GM12878 (cell line): ENCODE results near the gene ZC3H6. TPM values are rescaled to one million over a fixed set of nuclear protein-coding genes. Genes with fewer than 3 reads are reported as not detected.

Experiments used
- ATAC-seq: fragments of 200-7000 bp; cut with Tn5 transposase; 3 replicates; pipeline ENCODE4 v1.9.1; 2020; ENCODE audit warnings: mild to moderate bottlenecking, moderate library complexity
- BruUV-seq: library from RNA; stranded (reverse); fragments of 400-500 nt; replicated peaks from 2 replicates; lab custom pipeline; 2021; lab: Mats Ljungman, UMichigan
- CTCF ChIA-PET: fragments of 300-600 bp; sonication (Branson Sonifier 250); formaldehyde crosslinking; extraction: SDS; loops from one replicate; lab custom pipeline; 2021; ENCODE audit warnings: inconsistent platforms; lab: Yijun Ruan, JAX
- POLR2A ChIA-PET: fragments of 350-600 bp; formaldehyde crosslinking; extraction: SDS; loops from one replicate; lab custom pipeline; 2021; ENCODE audit warnings: inconsistent platforms; lab: Charles Lee
- RAD21 ChIA-PET: fragments of 300-600 bp; sonication (Branson Sonifier 250); formaldehyde crosslinking; loops from one replicate; lab custom pipeline; 2023; ENCODE audit warnings: antibody characterized with exemption; ENCODE audit not compliant: unreplicated experiment; lab: Charles Lee
- SMC1A ChIA-PET: fragments of 300-600 bp; sonication (Branson Sonifier 250); formaldehyde crosslinking; loops from one replicate; lab custom pipeline; 2023; ENCODE audit not compliant: unreplicated experiment, uncharacterized antibody; lab: Charles Lee
- DNase-seq: peaks from one replicate; pipeline ENCODE4 v3.0.0-alpha.2; 2011; ENCODE audit warnings: low read depth, low spot score
- FAIRE-seq: peaks from 3 replicates; lab custom pipeline; 2011; peaks lifted over from hg19 to GRCh38; lab: Jason Lieb, UNC
- H2AFZ ChIP-seq: 2 replicates; pipeline ENCODE4 v1.6.0; 2011; ENCODE audit warnings: low read depth, low read length, control low read depth; ENCODE audit not compliant: control insufficient read depth
- H3K27ac ChIP-seq: 2 replicates; pipeline ENCODE4 v1.5.1; 2011; ENCODE audit warnings: control low read depth; ENCODE audit not compliant: control insufficient read depth, insufficient read depth
- H3K27me3 ChIP-seq, 2 experiments: replicated peaks in 1 of 2; 2 replicates each; pipeline versions ENCODE4 v1.6.0 to v1.6.1; 2011; ENCODE audit warnings: low read length in 1 of 2; ENCODE audit not compliant: control insufficient read depth in 2 of 2, insufficient read depth in 2 of 2
- H3K36me3 ChIP-seq, 2 experiments: 2 replicates each; pipeline ENCODE4 v1.5.1; 2011; ENCODE audit warnings: low read length in 1 of 2; ENCODE audit not compliant: control insufficient read depth in 2 of 2, insufficient read depth in 2 of 2
- H3K4me1 ChIP-seq: 2 replicates; pipeline ENCODE4 v1.6.1; 2011; ENCODE audit warnings: mild to moderate bottlenecking, low read length, moderate library complexity, mixed read lengths; ENCODE audit not compliant: control insufficient read depth, insufficient read depth
- H3K4me2 ChIP-seq: 2 replicates; pipeline ENCODE4 v1.6.0; 2011; ENCODE audit warnings: control low read depth; ENCODE audit not compliant: control insufficient read depth, insufficient read depth
- H3K4me3 ChIP-seq: fragments of 200-600 bp; sonication (generic); 2 replicates; pipeline ENCODE4 v1.5.1; 2016
- H3K79me2 ChIP-seq: 2 replicates; pipeline ENCODE4 v1.6.0; 2011; ENCODE audit warnings: low read length; ENCODE audit not compliant: control insufficient read depth, insufficient read depth
- H3K9ac ChIP-seq: 2 replicates; pipeline ENCODE4 v1.8.0; 2011; ENCODE audit warnings: low read length, control low read depth, mixed read lengths; ENCODE audit not compliant: control insufficient read depth, insufficient read depth
- H3K9me3 ChIP-seq: replicated peaks from 3 replicates; pipeline ENCODE4 v1.5.1; 2011; ENCODE audit warnings: mild to moderate bottlenecking, low read length; ENCODE audit not compliant: control insufficient read depth, insufficient read depth
- H4K20me1 ChIP-seq: 2 replicates; pipeline ENCODE4 v1.6.0; 2011; ENCODE audit not compliant: control insufficient read depth, insufficient read depth
- BCL11A ChIP-seq: IDR thresholded peaks from 2 replicates; pipeline ENCODE4 v1.6.1; 2011; ENCODE audit warnings: low read depth, low read length
- EED ChIP-seq: sonication (generic); IDR thresholded peaks from 2 replicates; pipeline ENCODE4 v1.6.1; 2016; ENCODE audit warnings: antibody characterized with exemption, low read depth
- GATAD2B ChIP-seq: fragments of 450-650 bp; conservative IDR thresholded peaks from 2 replicates; pipeline ENCODE4 v1.6.1; 2017; ENCODE audit warnings: low read depth, mild to moderate bottlenecking, moderate library complexity
- IKZF2 ChIP-seq, 2 experiments: fragments of 450-650 bp; IDR thresholded peaks; 2 replicates each; pipeline ENCODE4 v1.6.1; 2017; ENCODE audit warnings: mild to moderate bottlenecking in 2 of 2, moderate library complexity in 2 of 2
- MTA3 ChIP-seq: IDR thresholded peaks from 2 replicates; pipeline ENCODE4 v1.6.1; 2012; ENCODE audit warnings: low read length, inconsistent platforms, borderline replicate concordance
- PML ChIP-seq: IDR thresholded peaks from 2 replicates; pipeline ENCODE4 v1.6.1; 2012; ENCODE audit warnings: low read length, inconsistent platforms
- ZNF24 ChIP-seq: fragments of 450-650 bp; IDR thresholded peaks from 2 replicates; pipeline ENCODE4 v1.6.1; 2017; ENCODE audit warnings: antibody characterized with exemption, mild to moderate bottlenecking
- WGBS: methylation state at CpG from one replicate; pipeline ENCODE4 v1.1.6; 2016; ENCODE audit warnings: low lambda C conversion rate; ENCODE audit not compliant: insufficient replicate concordance, insufficient coverage; ENCODE audit errors: missing lambda C conversion rate; 5-methylcytosine and 5-hydroxymethylcytosine counted together
- in situ Hi-C: fragments of 300-500 bp; cut with MboI; formaldehyde crosslinking; loops from 9 replicates; pipeline ENCODE4 v1.14.3; 2018; ENCODE audit warnings: mixed read lengths
- intact Hi-C: fragments of 100-400 bp; cut with micrococcal nuclease; formaldehyde crosslinking; loops from one replicate; pipeline ENCODE4 v1.14.2; 2022; ENCODE audit not compliant: unreplicated experiment
- polyA plus RNA-seq, 11 experiments: library from polyadenylated mRNA; depleted of rRNA in 4 of 11; unstranded in 6 of 11; stranded (reverse) in 5 of 11; fragments of >200 nt; fragmentation: Nextera tagmentation in 4 of 11; fragmentation: Illumina TruSeq in 1 of 11; extraction: Ambion mirVana in 4 of 11; extraction: Trizol in 1 of 11; gene quantifications; 1 replicate in 1 of 11; 2 replicates in 10 of 11; pipeline versions ENCODE4 v1.2.1 to v1.2.3, GENCODE V29; 2011 to 2016; ENCODE audit warnings: inconsistent platforms in 2 of 11, missing spikeins in 2 of 11, low read depth in 1 of 11
- total RNA-seq, 4 experiments: library from RNA; depleted of rRNA in 3 of 4; stranded (reverse); fragments of >200 nt in 3 of 4; fragmentation: Illumina TruSeq in 1 of 4; extraction: Trizol in 1 of 4; gene quantifications; 2 replicates each; pipeline versions ENCODE4 v1.2.1 to v1.2.3, GENCODE V29; 2013 to 2021
- TF ChIP-seq, protein P1 (sequence below): IDR thresholded peaks from 2 replicates; pipeline ENCODE4 v1.6.1; 2011; ENCODE audit warnings: low read depth, mild to moderate bottlenecking, low read length, moderate library complexity, borderline replicate concordance; ENCODE audit errors: extremely low read depth
- TF ChIP-seq, protein P2 (sequence below): fragments of 450-650 bp; formaldehyde crosslinking; IDR thresholded peaks from 2 replicates; pipeline ENCODE4 v1.5.0; 2022; ENCODE audit warnings: mild to moderate bottlenecking, missing genetic modification characterization

The ZC3H6 gene
- total and polyA plus RNA-seq, 10 of the 15 experiments (the other 5 are each of a cell fraction or from before 2014, with no cell fraction given): 0.53 to 4.7 (median 1.9) TPM

DNA sequence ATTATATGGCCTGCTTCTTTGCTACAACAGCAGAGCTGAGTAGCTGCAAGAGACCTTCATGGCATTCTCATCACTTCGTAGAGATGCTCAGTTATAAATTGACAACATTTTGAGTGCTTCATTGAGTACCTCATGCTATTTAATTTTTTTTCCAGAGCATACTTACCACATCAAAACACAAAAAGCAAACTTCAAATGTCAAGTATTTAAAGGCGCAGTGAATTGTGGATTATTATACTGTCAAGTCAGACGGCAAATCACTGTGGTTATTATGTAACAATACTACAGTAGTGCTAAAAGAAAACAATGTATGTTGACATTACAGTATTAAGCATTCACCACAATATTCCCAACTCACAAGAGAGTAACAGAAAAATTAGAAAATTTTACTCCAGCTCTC lies 33.0 kb upstream of the ZC3H6 start:
- POLR2A ChIA-PET: interaction anchor here (1.2 to 1.4 kb wide), 2 partner anchors 13 to 15 kb away, joined by 3 to 5 read pairs; partner anchors contain the start of gene ZC3H8
- CTCF ChIA-PET: interaction anchor here (0.9 to 1.5 kb wide), 4 partner anchors 10 to 238 kb away, joined by 3 to 5 read pairs (median 4); no protein-coding TSS in a partner anchor
- no peak overlapping the region for H3K27ac ChIP-seq
- H3K9me3 ChIP-seq: peaks cover 1% of the 10 kb centered on the region; the same call in 1 of the 3 replicates
- no peak for FAIRE-seq
- ATAC-seq: no peak
- H2AFZ ChIP-seq: no peak overlapping the region
- SMC1A ChIA-PET: interaction anchor here (1.0 to 4.7 kb wide), 5 partner anchors 9 to 17 kb away, joined by 3 to 17 read pairs (median 3); partner anchors contain the start of gene ZC3H8
- peaks cover 0 to 8% of the 10 kb centered on the region in 2 experiments; a peak in 2 of 4 replicates for H3K36me3 ChIP-seq
- no peaks in the 10 kb centered on the region for H3K27me3 ChIP-seq
- no peaks in the 10 kb centered on the region for H3K4me1 ChIP-seq
- intact Hi-C loops: no loop called here
- no peak overlapping the region for H3K4me2 ChIP-seq
- RAD21 ChIA-PET: no interaction called here
- H3K79me2 ChIP-seq: no peaks in the 10 kb centered on the region; the same call in 1 of the 2 replicates
- TF ChIP-seq, protein P1, sequence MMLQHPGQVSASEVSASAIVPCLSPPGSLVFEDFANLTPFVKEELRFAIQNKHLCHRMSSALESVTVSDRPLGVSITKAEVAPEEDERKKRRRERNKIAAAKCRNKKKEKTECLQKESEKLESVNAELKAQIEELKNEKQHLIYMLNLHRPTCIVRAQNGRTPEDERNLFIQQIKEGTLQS: no peak
- TF ChIP-seq MTA3 (no peak), IKZF2 (IDR thresholded peaks at IDR 0.05) (no peak), PML (no peak), GATAD2B (no peak), ZNF24 (no peak), BCL11A (no peak), EED (no peak)
- TF ChIP-seq, protein P2, sequence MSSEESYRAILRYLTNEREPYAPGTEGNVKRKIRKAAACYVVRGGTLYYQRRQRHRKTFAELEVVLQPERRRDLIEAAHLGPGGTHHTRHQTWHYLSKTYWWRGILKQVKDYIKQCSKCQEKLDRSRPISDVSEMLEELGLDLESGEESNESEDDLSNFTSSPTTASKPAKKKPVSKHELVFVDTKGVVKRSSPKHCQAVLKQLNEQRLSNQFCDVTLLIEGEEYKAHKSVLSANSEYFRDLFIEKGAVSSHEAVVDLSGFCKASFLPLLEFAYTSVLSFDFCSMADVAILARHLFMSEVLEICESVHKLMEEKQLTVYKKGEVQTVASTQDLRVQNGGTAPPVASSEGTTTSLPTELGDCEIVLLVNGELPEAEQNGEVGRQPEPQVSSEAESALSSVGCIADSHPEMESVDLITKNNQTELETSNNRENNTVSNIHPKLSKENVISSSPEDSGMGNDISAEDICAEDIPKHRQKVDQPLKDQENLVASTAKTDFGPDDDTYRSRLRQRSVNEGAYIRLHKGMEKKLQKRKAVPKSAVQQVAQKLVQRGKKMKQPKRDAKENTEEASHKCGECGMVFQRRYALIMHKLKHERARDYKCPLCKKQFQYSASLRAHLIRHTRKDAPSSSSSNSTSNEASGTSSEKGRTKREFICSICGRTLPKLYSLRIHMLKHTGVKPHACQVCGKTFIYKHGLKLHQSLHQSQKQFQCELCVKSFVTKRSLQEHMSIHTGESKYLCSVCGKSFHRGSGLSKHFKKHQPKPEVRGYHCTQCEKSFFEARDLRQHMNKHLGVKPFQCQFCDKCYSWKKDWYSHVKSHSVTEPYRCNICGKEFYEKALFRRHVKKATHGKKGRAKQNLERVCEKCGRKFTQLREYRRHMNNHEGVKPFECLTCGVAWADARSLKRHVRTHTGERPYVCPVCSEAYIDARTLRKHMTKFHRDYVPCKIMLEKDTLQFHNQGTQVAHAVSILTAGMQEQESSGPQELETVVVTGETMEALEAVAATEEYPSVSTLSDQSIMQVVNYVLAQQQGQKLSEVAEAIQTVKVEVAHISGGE (CRISPR knock-in tag): no peak
- in situ Hi-C loops: no loop called here
- no peak overlapping the region for H3K9ac ChIP-seq
- no TSS peak for BruUV-seq
- no peak for DNase-seq
- H4K20me1 ChIP-seq: no peaks in the 10 kb centered on the region
- WGBS: 100% methylated on average over 3 of the region's 3 CpGs
- H3K4me3 ChIP-seq: no peak overlapping the region
